GM21717 (cell line): ENCODE results near the gene KLK8.

ENCODE experiments used
- ATAC-seq: cut with Tn5 transposase; IDR thresholded peaks from one replicate; pipeline ENCODE4 v1.9.1; 2021; ENCODE audit warnings: mild to moderate bottlenecking, moderate library complexity; ENCODE audit not compliant: unreplicated experiment

The KLK8 gene, protein sequence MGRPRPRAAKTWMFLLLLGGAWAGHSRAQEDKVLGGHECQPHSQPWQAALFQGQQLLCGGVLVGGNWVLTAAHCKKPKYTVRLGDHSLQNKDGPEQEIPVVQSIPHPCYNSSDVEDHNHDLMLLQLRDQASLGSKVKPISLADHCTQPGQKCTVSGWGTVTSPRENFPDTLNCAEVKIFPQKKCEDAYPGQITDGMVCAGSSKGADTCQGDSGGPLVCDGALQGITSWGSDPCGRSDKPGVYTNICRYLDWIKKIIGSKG

DNA sequence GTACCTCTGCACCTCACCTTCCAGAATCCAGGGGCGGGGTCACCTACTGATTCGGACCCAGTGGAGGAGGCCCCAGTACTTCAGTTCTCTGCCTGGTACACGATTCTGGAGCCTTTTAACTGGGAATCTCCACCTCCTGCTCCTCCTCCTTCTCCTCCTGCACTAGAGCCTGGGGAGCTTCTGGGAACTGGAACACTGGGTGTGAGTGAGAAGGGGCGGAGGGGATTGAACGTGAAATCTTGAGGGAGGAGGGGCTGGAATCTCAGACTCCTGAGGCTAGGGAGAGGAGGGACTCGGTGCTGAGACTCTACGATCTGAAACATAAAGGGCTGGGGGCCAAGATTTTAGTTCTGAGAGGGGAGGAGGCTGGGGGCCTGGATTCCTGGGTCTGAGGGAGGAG lies at the start of gene KLK8:
KLK8 (minus strand) TSS at position 90 of the 400 bp plus-strand sequence. CDS start 437 bp downstream, outside the sequence.
- no peak for ATAC-seq

DNA sequence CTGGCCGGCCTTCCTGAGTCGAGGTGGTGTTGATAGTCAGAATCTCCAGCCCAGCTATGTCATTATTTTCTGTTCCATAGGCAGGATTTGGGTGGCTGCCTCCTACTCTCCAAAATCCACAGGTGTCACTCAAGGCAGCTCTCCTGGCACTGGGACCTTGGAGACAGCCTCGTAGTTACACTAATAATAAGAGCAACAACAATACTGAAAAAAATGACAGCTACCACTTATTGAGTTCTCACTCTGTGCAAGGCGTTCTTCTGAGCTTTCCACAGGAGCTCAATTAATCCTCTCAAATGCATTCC lies 45.6 kb upstream of the KLK8 start:
- no peak for ATAC-seq

DNA sequence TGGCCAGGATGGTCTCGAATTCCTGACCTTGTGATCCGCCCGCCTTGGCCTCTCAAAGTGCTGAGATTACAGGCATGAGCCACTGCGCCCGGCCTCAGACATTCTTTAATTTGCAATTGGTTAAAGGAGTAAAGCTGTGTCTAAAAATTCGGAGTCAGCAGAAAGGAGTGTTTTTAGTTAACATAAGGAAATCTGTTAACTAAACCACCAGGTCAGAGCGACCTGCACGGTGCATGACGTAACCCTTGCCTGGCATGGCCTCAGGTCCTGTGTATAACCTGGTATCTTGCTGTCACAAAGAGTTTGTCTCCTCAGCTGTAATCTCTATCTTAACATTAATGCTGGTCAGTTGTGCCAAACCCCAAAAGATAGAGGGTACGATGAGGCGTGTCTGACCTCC lies 42.9 kb upstream of the KLK8 start:
- no peak for ATAC-seq

DNA sequence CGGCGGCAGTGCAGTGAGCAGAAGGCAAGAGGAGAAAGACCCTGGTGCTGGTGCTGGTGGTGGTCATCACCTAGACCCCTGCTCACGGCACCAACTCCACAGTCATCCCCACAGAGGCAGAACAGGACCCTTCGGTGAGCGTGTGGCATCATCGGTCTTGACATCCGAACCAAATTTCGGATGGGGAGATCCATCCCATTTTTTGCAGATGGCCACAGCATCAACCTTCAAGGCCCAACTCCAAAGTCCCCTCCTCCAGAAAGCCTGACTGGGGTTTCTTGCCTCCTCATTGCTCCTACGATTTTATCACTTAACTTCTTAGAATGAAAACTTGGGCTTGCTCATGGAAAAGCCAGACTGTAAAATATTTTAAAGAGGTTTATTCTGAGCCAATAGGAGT lies 42.1 kb upstream of the KLK8 start:
- ATAC-seq = no peak

DNA sequence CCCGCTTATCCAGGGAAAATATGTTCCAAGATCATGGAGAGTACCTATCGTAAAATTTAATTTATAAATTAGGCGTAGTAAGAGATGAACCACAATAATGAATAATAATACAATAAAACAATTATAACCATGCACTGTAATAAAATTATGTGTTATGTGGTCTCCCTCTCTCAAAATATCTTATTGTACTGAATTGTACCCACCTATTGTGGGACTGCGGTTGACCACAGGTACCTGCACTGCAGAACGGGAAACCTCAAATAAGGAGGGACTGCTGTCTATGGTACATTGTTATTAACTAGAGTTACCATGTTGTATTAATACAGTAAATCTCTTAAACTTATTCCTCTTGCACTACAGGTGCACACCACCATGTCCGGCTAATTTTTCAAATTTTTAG lies 38.7 kb upstream of the KLK8 start:
- ATAC-seq = no peak

DNA sequence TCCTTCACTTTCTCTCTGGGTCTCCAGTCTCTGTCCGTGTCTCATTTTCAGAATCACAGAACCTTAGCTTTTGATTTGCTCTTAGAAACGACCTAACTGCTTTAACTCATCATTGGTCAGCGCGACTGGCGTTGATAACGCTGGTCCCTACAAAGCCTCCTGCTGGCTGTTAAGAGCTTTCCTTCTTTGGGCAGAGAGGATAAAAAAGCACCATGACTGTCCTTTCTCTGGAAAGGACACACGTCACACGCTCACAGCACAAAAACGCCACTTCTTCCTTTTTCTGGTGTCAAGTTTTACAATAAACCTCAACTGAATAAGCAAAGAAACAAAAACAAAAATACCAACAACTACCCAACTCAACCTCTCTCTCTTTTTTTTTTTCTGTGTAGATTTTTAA lies 35.1 kb upstream of the KLK8 start:
- no peak for ATAC-seq

DNA sequence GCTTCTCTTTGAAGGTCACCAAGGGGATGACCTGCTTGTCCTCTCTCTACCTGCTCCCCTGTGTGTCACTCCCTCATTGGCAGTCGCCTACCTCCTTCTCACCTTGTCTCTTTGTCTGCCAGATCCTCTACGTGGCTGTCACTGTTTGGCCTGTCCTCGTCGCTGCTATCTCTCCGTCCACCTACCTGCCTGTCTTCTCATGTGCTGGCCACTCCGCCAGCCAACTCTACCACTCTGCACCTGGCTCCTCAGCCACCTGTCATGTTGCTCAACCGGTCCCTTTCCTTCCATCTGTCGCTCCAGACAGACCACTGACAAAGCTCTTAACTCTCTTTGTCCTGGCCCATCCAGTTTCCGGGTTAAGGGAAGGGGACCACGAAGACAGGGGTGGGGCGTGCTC lies 33.3 kb upstream of the KLK8 start, which contains the start of gene KLK12:
KLK12 (minus strand) TSS at position 299 of the 400 bp plus-strand sequence. CDS start 381 bp downstream, outside the sequence.
- ATAC-seq = no peak

DNA sequence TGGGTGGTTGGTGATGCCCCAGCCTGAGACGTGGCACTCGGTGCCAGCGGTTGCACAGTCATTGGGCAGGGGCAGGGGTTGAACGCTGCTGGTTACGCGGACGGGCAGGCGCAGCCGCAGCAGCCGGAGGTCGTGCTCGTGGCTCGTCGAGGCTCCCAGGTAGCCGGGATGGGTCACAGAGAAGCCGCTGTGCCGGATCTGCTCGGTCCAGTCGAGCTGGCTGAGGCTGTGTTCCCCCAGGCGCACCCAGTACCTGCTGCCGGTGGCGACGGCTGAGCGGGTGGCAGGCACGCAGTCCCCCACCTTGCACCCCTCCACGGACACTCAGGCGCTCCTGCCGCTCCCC lies 30.4 kb upstream of the KLK8 start:
- no peak for ATAC-seq

DNA sequence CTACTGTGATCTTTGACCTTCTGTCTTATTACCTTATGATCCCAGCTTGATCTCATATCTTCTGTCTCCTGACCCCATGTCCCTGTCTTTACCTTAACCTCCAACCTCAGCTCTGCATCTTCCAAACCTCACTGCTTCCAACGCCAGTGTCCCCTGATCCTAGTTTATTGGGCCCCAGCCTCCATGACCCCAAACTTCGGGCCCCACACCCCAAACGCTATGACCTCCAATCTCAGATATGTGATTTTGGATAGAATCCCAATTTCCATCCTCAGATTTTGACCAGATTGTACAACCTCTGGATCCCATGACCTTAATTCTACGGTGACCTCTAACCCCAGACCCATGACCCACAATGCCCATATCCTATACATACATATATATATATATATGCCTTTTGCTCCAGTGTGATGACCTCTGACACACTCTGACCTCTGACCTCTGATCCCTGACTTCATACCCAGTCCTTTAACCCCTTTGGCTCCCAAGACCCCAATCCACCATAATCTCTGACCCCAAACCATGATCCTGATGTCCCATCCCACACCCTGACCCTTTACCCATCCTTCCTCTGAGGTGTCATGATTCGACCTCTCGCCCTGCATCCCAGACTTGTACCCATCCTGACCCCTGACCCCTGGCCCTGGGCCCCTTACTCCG lies 29.9 kb upstream of the KLK8 start:
- no peak for ATAC-seq

DNA sequence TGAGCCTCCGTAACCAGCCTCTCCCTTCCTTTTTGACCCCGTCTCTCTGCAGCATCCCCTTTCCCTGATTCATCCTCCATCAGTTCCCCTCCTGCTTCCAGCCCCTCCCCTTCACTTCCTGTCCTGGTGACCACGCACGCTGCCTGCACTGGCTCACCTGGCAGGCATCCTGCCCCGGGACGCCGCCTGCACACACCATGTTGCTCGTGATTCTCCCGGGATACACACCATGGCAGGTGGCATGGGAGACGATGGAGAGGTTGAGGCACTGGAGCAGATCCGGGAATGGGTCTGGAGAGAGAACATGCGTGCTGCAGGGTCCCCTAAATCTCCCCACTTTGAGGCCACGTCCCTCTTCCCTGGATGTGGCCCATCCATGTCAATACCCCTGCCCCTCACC lies 29.2 kb upstream of the KLK8 start:
- no peak for ATAC-seq

DNA sequence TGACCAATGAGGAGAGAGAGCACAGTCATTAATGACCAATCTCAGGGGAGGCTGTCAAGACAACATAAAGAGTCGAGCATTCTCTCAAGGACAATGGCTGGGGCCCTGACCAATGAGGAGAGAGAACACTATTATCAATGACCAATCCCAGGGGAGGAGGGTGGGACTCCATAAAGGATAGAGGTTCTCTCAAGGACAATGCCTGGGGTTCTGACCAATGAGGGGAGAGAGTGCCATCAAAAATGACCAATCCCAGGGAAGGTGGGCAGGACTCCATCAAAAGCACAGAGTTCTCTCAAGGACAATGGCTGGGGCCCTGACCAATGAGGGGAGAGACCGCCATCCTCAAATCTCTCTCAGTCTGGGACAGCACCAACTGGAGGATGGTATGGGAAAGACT lies 28.3 kb upstream of the KLK8 start:
- no peak for ATAC-seq

DNA sequence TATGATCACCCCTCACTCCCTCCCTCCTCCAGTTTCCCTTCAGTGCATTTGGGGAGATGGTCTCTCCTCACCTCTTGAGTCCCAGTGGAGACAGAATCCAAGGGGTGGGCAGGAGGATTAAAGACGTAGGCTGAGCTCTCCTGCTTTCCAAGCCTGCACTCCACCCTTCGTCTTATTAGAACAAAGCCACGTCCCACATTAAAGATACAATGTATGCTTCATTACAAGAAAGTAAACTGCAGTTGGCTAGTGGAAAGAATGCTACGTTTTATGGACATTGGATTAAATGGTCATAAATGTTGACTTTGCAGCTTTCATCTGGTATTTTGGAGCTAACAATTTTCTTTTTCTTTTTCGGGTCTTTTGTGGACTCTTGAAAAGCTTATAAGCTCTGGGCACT lies 26.5 kb upstream of the KLK8 start:
- ATAC-seq = no peak

DNA sequence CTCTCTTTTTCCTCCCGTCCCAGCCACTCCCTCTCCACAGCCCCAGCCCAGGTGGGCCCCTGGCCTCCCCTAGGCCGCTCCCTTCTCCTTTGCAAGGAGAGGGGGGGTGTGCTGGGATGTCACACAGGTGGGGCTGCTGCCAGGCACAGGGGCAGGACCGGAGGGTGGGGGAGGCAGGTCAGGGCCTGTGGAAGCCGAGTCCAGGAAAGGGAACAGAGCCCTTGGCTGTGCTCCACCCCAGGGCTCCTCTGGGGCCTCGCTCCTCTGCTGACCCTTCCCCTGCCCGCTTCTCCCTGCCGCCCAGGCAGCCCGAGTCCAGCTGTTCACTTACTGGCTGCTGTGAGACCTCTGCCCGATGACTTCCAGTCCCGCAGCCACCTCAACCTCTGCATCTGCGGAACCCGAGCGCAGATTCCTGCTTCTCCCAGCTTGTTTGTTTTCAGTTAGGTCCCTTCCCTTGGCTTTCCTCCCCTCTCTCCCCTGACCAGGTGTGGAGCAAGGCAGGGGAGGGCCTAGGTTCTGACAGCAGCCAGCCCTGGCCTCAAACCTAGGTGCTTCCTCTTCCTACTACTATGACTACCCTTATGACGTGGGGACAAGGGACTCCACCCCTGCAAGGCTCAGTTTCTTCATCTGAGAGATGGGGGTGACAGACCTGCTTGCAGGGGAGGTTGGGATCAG lies 25.9 kb upstream of the KLK8 start:
- ATAC-seq = no peak

DNA sequence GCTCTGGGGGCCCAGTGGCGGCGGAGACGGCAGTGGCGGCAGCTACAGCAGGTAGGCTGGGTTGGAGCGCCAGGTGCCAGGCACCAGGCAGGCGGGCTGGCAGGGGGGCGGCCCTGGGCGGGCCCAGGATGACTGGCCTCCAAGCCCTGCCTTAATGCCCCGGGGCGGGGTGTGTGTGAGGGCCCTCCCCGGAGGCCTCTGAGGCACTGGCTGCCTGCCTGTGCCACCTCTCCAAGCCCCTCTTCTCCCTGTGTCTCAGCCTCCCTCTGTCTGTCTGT lies 25.1 kb upstream of the KLK8 start, which contains the start of gene KLK11:
KLK11 (minus strand) TSS at position 63 of the 278 bp plus-strand sequence. CDS start 985 bp downstream, outside the sequence.
- ATAC-seq = no peak

DNA sequence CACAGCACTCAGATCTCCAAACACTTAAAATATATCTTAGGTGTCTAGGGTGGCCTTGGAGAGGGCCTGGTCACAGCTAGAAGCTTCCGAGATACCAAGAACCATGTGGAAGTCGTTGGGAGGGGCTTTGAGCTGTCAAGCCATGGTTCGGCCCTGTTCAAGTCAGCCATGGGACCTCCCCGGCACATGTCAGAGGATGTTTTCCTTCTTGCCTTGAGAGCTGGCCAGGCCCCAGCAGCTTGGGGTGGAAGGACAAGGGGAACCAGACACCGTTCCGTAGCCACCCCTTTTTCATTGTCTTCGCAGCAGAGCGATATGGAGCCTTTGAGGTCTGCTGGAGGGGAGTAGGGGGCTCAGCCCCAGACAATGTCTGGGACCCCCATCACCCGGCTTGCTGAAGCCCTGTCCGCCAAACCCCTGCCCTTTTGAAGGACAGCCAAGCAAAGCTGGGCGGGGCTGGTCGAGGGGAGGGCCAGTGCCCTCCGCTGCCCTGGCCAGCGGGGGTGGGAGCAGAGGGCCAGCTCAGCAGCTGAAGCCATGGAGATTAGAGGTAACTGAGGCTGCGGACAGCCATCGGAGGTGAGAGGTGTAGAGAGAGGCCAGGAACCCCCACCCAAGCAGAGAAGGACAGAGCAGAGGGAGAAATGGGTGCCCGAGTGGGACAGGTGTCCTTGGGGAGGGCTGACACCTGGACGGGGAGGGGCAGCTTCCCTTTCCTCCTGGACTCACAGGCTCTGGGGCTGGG lies 24.6 kb upstream of the KLK8 start:
- ATAC-seq = no peak

DNA sequence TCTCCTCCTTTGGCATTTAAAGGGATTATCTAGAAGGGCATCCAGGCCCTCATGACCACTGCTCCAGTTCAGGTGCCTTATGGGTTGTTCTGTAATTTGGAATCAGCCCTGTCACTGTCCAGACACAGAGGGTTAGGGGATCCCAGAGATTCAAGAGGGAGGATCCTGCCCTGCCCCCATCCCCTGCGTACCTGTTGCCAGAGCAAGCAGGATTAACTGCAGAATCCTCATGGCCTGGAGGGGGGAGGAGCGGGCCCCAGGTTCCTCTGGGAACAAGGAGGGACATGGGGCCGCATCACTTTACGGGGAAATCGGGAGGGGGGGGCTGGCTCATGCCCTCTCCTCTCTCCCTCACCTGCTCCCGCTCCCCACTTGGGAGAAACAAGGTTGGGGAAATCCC lies 24.0 kb upstream of the KLK8 start:
- ATAC-seq = no peak

DNA sequence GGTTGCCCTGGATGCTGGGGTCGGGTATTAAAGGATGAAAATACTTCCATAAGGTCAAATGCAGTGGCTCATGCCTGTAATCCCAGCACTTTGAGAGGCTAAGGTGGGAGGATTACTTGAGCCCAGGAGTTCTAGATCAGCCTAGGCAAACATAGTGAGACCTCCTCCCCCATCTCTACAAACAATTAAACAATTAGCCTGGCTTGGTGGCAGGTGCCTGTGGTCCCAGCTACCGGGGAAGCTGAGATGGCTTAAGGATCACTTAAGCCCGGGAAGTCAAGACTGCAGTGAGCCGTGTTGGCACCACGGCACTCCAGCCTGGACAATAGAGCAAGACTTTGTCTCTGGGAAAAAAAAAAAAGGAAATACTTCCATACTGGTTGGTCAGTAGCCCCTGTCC lies 23.5 kb upstream of the KLK8 start:
- no peak for ATAC-seq

DNA sequence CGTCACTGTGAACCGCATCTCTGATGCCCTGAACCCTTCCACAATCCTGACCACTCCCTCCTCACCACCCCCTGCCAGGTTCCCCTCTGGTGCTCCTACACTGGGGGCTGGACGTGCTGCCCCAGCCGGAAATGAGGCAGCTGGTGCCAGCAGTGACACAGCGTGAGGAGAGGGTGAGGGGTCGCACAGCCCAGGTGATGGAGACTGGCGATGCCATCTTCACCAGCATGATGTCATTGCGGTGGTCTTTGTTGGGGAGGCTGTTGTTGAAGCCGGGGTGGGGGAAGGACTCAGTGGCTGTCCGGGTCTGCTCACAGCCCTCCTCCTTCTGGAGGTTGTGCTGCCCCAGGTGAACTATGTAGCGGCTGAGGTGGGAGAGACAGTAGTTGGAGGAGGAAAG lies 22.5 kb upstream of the KLK8 start:
- no peak for ATAC-seq

DNA sequence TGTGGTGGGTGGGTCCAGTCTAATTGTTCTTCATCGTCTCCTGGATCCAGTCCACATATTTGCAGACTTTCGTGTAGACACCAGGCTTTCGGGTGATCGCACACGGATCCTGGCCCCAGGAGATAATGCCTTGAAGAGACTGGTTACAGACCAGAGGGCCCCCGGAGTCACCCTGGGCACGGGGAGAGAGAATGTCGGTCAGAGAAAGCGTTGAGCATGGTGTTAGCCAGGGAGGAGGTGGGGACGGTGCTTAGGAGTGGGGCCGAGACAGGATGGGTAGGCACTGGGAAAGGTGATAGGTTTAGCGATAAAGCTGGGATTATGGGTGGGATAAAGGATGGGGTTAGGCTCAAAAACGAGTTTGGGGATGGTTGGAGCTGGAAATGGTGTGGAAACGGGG lies 21.1 kb upstream of the KLK8 start:
- no peak for ATAC-seq

DNA sequence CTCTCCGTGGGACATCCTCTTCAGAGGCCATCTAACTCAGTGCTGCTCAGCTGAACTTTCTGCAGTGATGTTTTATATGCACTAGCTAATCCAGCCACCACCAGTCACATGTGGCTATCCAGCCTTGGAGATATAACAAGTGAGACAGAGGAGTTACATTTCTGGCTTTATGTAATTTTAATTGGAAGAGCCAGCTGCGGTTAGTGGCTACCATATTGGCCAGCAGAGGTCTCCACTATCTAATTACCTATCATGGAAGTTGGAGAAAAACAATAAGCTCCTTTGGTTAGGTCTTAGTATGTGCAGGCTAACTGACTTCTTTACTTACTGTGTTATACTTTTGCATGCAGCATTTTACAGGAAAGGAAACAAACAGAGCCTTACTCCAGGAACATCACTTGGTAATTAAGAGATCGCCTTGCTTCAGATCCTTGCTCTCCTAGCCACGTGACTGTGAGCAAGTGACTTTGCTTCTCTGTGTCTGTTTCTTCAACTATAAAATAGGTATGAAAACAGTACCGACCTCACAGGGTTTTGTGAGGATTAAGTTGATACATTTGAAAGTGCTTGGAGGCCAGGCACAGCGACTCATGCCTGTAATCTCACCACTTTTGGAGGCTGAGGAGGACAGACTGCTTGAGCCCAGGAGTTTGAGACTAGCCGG lies 19.7 kb upstream of the KLK8 start:
- no peak for ATAC-seq

DNA sequence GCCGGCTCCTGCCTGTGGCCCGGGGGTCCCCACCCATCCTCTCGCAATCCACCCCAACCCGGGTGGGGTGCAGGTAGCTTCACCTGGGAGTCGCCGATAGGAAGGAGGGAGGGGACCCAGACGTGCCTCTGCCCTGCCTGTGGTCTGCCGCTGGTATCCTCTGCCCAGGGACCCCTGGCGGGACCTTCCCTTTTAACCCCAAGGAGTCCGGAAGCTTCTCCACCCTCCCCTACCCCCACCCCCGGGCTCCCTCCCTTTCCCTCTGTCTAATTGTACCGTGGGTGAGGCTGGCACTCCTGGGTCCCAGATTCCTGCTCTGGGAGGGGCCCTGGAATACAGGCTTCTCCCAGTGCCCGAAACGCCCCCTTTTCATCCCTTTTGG lies 18.1 kb upstream of the KLK8 start, which contains the start of gene KLK10:
KLK10 (minus strand) TSS at position 166 of the 382 bp plus-strand sequence. CDS start 579 bp downstream, outside the sequence.
- ATAC-seq = no peak
